H1 (cell line): ENCODE results near the gene KIAA1328. TPM values are rescaled to one million over a fixed set of nuclear protein-coding genes. Genes with fewer than 3 reads are reported as not detected.

Experiments
- CTCF ChIA-PET: fragments of 300-600 bp; sonication (Branson Sonifier 250); formaldehyde crosslinking; loops from one replicate; lab custom pipeline; 2021; ENCODE audit not compliant: partially characterized antibody; lab: Charles Lee
- POLR2A ChIA-PET: fragments of 300-600 bp; sonication (Branson Sonifier 250); formaldehyde crosslinking; loops from one replicate; lab custom pipeline; 2021; ENCODE audit warnings: inconsistent platforms; ENCODE audit not compliant: partially characterized antibody; lab: Charles Lee
- DNase-seq, 2 experiments: peaks; one replicate each; pipeline versions ENCODE4 v3.0.0 to v3.0.0-alpha.2; 2010 to 2022; ENCODE audit warnings: low spot score in 2 of 2, low read depth in 1 of 2, mixed read lengths in 1 of 2
- FAIRE-seq: peaks from 2 replicates; lab custom pipeline; 2011; peaks lifted over from hg19 to GRCh38; lab: Jason Lieb, UNC
- H2AFZ ChIP-seq: 2 replicates; pipeline ENCODE4 v1.8.1; 2012; ENCODE audit warnings: low read length, inconsistent platforms
- H2AK5ac ChIP-seq: 2 replicates; pipeline ENCODE4 v1.6.1; 2013; ENCODE audit warnings: low read depth, low read length
- H2BK120ac ChIP-seq: replicated peaks from 2 replicates; pipeline ENCODE3; 2013; ENCODE audit warnings: low read depth, low read length, inconsistent platforms
- H2BK12ac ChIP-seq: 2 replicates; pipeline ENCODE4 v1.6.1; 2013; ENCODE audit warnings: low read depth, low read length
- H2BK15ac ChIP-seq: 2 replicates; pipeline ENCODE4 v1.6.1; 2013; ENCODE audit warnings: low read length
- H2BK20ac ChIP-seq: 2 replicates; pipeline ENCODE4 v1.6.1; 2013; ENCODE audit warnings: low read length
- H2BK5ac ChIP-seq: 2 replicates; pipeline ENCODE4 v1.6.1; 2013; ENCODE audit warnings: low read depth, low read length
- H3K14ac ChIP-seq: 2 replicates; pipeline ENCODE4 v1.6.1; 2013; ENCODE audit warnings: inconsistent platforms; ENCODE audit not compliant: insufficient read length
- H3K18ac ChIP-seq: 2 replicates; pipeline ENCODE4 v1.6.1; 2013; ENCODE audit warnings: low read length; ENCODE audit errors: extremely low read depth
- H3K23ac ChIP-seq: 2 replicates; pipeline ENCODE4 v1.6.1; 2013; ENCODE audit warnings: inconsistent platforms; ENCODE audit not compliant: insufficient read length
- H3K23me2 ChIP-seq: 2 replicates; pipeline ENCODE4 v1.6.1; 2013; ENCODE audit warnings: low read depth, low read length
- H3K27ac ChIP-seq: 2 replicates; pipeline ENCODE4 v1.6.1; 2011; ENCODE audit warnings: low read depth, low read length, inconsistent platforms
- H3K27me3 ChIP-seq, 4 experiments: replicated peaks in 1 of 4; 1 replicate in 1 of 4; 2 replicates in 3 of 4; pipeline versions ENCODE4 v1.6.1 to v1.8.1; 2011 to 2013; ENCODE audit warnings: low read length in 3 of 4, mild to moderate bottlenecking in 3 of 4, inconsistent platforms in 2 of 4, mixed read lengths in 2 of 4, moderate library complexity in 1 of 4; ENCODE audit not compliant: control insufficient read depth in 3 of 4, insufficient read depth in 3 of 4; ENCODE audit errors: extremely low read depth in 1 of 4
- H3K36me3 ChIP-seq, 4 experiments: 2 replicates each; pipeline versions ENCODE4 v1.6.1 to v1.8.1; 2011 to 2013; ENCODE audit warnings: mild to moderate bottlenecking in 4 of 4, low read length in 3 of 4, moderate library complexity in 2 of 4, control low read depth in 1 of 4, inconsistent platforms in 1 of 4; ENCODE audit not compliant: insufficient read depth in 4 of 4, control insufficient read depth in 2 of 4
- H3K4ac ChIP-seq: replicated peaks from 2 replicates; pipeline ENCODE3; 2013; ENCODE audit warnings: low read length, low read depth, mixed read lengths, inconsistent platforms; ENCODE audit not compliant: insufficient read length
- H3K4me1 ChIP-seq, 4 experiments: replicated peaks in 1 of 4; 1 replicate in 1 of 4; 2 replicates in 3 of 4; pipeline versions ENCODE4 v1.6.1 to v1.8.1; 2011 to 2013; ENCODE audit warnings: low read length in 3 of 4, inconsistent platforms in 2 of 4, mixed read lengths in 1 of 4; ENCODE audit not compliant: insufficient read depth in 4 of 4, control insufficient read depth in 3 of 4
- H3K4me2 ChIP-seq, 2 experiments: 2 replicates each; pipeline versions ENCODE4 v1.6.1 to v1.8.1; 2011 to 2013; ENCODE audit warnings: low read depth in 2 of 2, low read length in 2 of 2, control low read depth in 1 of 2, inconsistent platforms in 1 of 2, mild to moderate bottlenecking in 1 of 2; ENCODE audit not compliant: insufficient read depth in 1 of 2
- H3K4me3 ChIP-seq, 4 experiments: fragments of 200-600, 300-600 bp in 1 of 4; sonication (generic), shearing (Covaris generic), sonication (Bioruptor Twin) in 1 of 4; 2 replicates each; pipeline versions ENCODE4 v1.5.1 to v1.8.1; 2011 to 2016; ENCODE audit warnings: low read length in 4 of 4, low read depth in 3 of 4, control low read depth in 2 of 4, inconsistent platforms in 2 of 4, mild to moderate bottlenecking in 2 of 4, mixed read lengths in 1 of 4, moderate library complexity in 1 of 4; ENCODE audit not compliant: insufficient read depth in 2 of 4; ENCODE audit errors: extremely low read depth in 1 of 4
- H3K56ac ChIP-seq: replicated peaks from 2 replicates; pipeline ENCODE3; 2013; ENCODE audit warnings: low read depth, mild to moderate bottlenecking, mixed read lengths, low read length, inconsistent platforms; ENCODE audit not compliant: insufficient read length
- H3K79me1 ChIP-seq: 2 replicates; pipeline ENCODE4 v1.6.1; 2013; ENCODE audit warnings: low read depth, low read length, control low read depth
- H3K79me2 ChIP-seq, 2 experiments: 2 replicates each; pipeline versions ENCODE4 v1.6.1 to v1.8.1; 2012 to 2013; ENCODE audit warnings: low read length in 2 of 2, mild to moderate bottlenecking in 2 of 2, inconsistent platforms in 1 of 2; ENCODE audit not compliant: insufficient read depth in 2 of 2, control insufficient read depth in 1 of 2
- H3K9ac ChIP-seq, 4 experiments: replicated peaks in 1 of 4; 1 replicate in 1 of 4; 2 replicates in 3 of 4; pipeline versions ENCODE4 v1.6.1 to v1.8.1; 2011 to 2013; ENCODE audit warnings: low read depth in 3 of 4, low read length in 3 of 4, control low read depth in 2 of 4, mild to moderate bottlenecking in 2 of 4, moderate library complexity in 2 of 4, inconsistent platforms in 1 of 4; ENCODE audit errors: extremely low read depth in 1 of 4
- H3K9me3 ChIP-seq, 2 experiments: 2 replicates each; pipeline versions ENCODE4 v1.6.1 to v1.8.1; 2012 to 2013; ENCODE audit warnings: mild to moderate bottlenecking in 2 of 2, moderate library complexity in 2 of 2, control low read depth in 1 of 2, inconsistent platforms in 1 of 2, low read depth in 1 of 2, low read length in 1 of 2, mixed read lengths in 1 of 2; ENCODE audit not compliant: insufficient read depth in 2 of 2
- H4K20me1 ChIP-seq, 2 experiments: replicated peaks in 1 of 2; 2 replicates each; pipeline versions ENCODE3 to v1.8.1; 2011 to 2013; ENCODE audit warnings: inconsistent platforms in 2 of 2, low read length in 2 of 2, mild to moderate bottlenecking in 1 of 2; ENCODE audit not compliant: insufficient read depth in 2 of 2, control insufficient read depth in 1 of 2
- H4K5ac ChIP-seq: 2 replicates; pipeline ENCODE4 v1.6.1; 2013; ENCODE audit warnings: low read length, low read depth, mixed read lengths, inconsistent platforms; ENCODE audit not compliant: insufficient read length
- H4K8ac ChIP-seq: 2 replicates; pipeline ENCODE4 v1.8.0; 2013; ENCODE audit warnings: mild to moderate bottlenecking, moderate library complexity, low read length, inconsistent platforms; ENCODE audit not compliant: insufficient read depth; ENCODE audit errors: extremely low read depth
- H4K91ac ChIP-seq: replicated peaks from 2 replicates; pipeline ENCODE3; 2013; ENCODE audit warnings: low read length, mixed read lengths, inconsistent platforms; ENCODE audit not compliant: insufficient read length
- ASH2L ChIP-seq: fragments of 200-600, 300-600 bp; sonication (generic); IDR thresholded peaks from one replicate; pipeline ENCODE4 v1.7.1; 2017; ENCODE audit warnings: low read length
- CBX8 ChIP-seq: fragments of 300-800, 300-1000 bp; sonication (generic); IDR thresholded peaks from 2 replicates; pipeline ENCODE4 v1.7.1; 2016; ENCODE audit warnings: low read depth, low read length, borderline replicate concordance
- CHD2 ChIP-seq: IDR thresholded peaks from 2 replicates; pipeline ENCODE4 v1.6.1; 2012; ENCODE audit warnings: low read length, improper control_type of control experiment
- JUN ChIP-seq: IDR thresholded peaks from 2 replicates; pipeline ENCODE4 v1.6.1; 2011; ENCODE audit warnings: low read depth, mild to moderate bottlenecking, improper control_type of control experiment, low read length
- KDM1A ChIP-seq: fragments of 200-600, 300-600 bp; sonication (generic); IDR thresholded peaks from 2 replicates; pipeline ENCODE4 v1.7.1; 2016; ENCODE audit warnings: mild to moderate bottlenecking, low read length, borderline replicate concordance
- POU5F1 ChIP-seq: IDR thresholded peaks from 2 replicates; pipeline ENCODE4 v1.6.1; 2011; ENCODE audit warnings: low read depth, mild to moderate bottlenecking, low read length, moderate library complexity
- RNF2 ChIP-seq: fragments of 200-900, 300-1000 bp; sonication (generic); IDR thresholded peaks from 2 replicates; pipeline ENCODE4 v1.7.1; 2016; ENCODE audit warnings: borderline replicate concordance, low read depth, mild to moderate bottlenecking, antibody characterized with exemption, low read length; ENCODE audit not compliant: poor library complexity, severe bottlenecking; ENCODE audit errors: missing control alignments
- RXRA ChIP-seq: IDR thresholded peaks from 2 replicates; pipeline ENCODE4 v1.6.1; 2011; ENCODE audit warnings: low read depth, mild to moderate bottlenecking, low read length, moderate library complexity; ENCODE audit not compliant: insufficient read depth
- SIRT6 ChIP-seq: IDR thresholded peaks from one replicate; pipeline ENCODE4 v1.7.1; 2012; ENCODE audit warnings: low read length, inconsistent platforms
- TBP ChIP-seq: IDR thresholded peaks from 2 replicates; pipeline ENCODE4 v1.6.1; 2011; ENCODE audit warnings: low read depth, low read length, improper control_type of control experiment
- WGBS, 2 experiments: shearing (Covaris generic) in 1 of 2; methylation state at CpG; one replicate each; pipeline versions ENCODE4 v1.1.6 to v1.1.7; 2013 to 2015; ENCODE audit warnings: low lambda C conversion rate in 2 of 2, mixed read lengths in 2 of 2, inconsistent platforms in 1 of 2, low coverage in 1 of 2, missing lambda C conversion rate in 1 of 2; ENCODE audit not compliant: insufficient replicate concordance in 2 of 2, insufficient coverage in 1 of 2, insufficient read length in 1 of 2; ENCODE audit errors: extremely low coverage in 1 of 2, missing lambda C conversion rate in 1 of 2; 5-methylcytosine and 5-hydroxymethylcytosine counted together
- polyA plus RNA-seq, 7 experiments: library from polyadenylated mRNA; depleted of rRNA in 3 of 7; stranded (reverse) in 5 of 7; unstranded in 2 of 7; fragments of >200 nt in 5 of 7; fragments of 200-250 nt in 2 of 7; gene quantifications; 1 replicate in 5 of 7; 2 replicates in 1 of 7; 4 replicates in 1 of 7; pipeline versions ENCODE4 v1.2.1 to v1.2.3, GENCODE V29; 2011 to 2013; ENCODE audit warnings: missing spikeins in 2 of 7, mixed read lengths in 2 of 7
- total RNA-seq: library from RNA; stranded (reverse); fragmentation: NEBNext Ultra II Directional; extraction: Animal tissue kit (Norgen Biotek cat#: 25700); gene quantifications from 2 replicates; pipeline ENCODE4 v1.2.1, GENCODE V29; 2021

Gene KIAA1328
- total and polyA plus RNA-seq, 2 of the 8 experiments (the other 6 are each of a cell fraction or from before 2014, with no cell fraction given) = 2.6 to 5.7 TPM

GRCh38 chr18:37235583-37235982 lies 406.7 kb downstream of the KIAA1328 start:
- H3K27me3 ChIP-seq = no peaks in the 10 kb centered on the region; a peak in 1 of 7 replicates
- H3K4me1 ChIP-seq = 0 out of 7 replicates have a peak, but pooled peaks cover 0 to 2% (median 0%) of the 10 kb centered on the region in 4 experiments
- no peak overlapping the region for H3K56ac ChIP-seq
- H2AK5ac ChIP-seq = no peak overlapping the region
- H3K9ac ChIP-seq = no peak overlapping the region
- H4K5ac ChIP-seq = no peak overlapping the region
- CTCF ChIA-PET = interaction anchor here (1.5 to 1.7 kb wide), 2 partner anchors 10 to 30 kb away, joined by 4 to 5 read pairs; no protein-coding TSS in a partner anchor
- no peak overlapping the region for H3K4me2 ChIP-seq
- peaks cover 0 to 5% of the 10 kb centered on the region in 2 experiments for H4K20me1 ChIP-seq
- TF ChIP-seq CBX8 = no peak
- TF ChIP-seq TBP = no peak
- no peak for TF ChIP-seq JUN
- TF ChIP-seq SIRT6 = no peak
- no peak for TF ChIP-seq ASH2L
- TF ChIP-seq POU5F1 = no peak
- TF ChIP-seq RNF2 = no peak
- no peak for TF ChIP-seq RXRA
- TF ChIP-seq CHD2 = no peak
- no peak for TF ChIP-seq KDM1A
- H3K4ac ChIP-seq = no peak overlapping the region
- DNase-seq (no peak), FAIRE-seq (no peak)
- H2BK12ac ChIP-seq = no peak overlapping the region
- no peak overlapping the region for H4K91ac ChIP-seq
- H3K79me1 ChIP-seq = no peaks in the 10 kb centered on the region
- H2BK120ac ChIP-seq = no peak overlapping the region
- H3K27ac ChIP-seq = no peak overlapping the region
- H2BK15ac ChIP-seq = no peak overlapping the region
- no peaks in the 10 kb centered on the region for H3K79me2 ChIP-seq
- 96% methylated on average over 2 of the region's 2 CpGs; no CpG with 5 or more reads in 1 of the 2 experiments for WGBS, 2 experiments
- no peaks in the 10 kb centered on the region for H3K9me3 ChIP-seq
- H4K8ac ChIP-seq = no peak overlapping the region
- H2AFZ ChIP-seq = no peak overlapping the region
- no peaks in the 10 kb centered on the region for H3K23me2 ChIP-seq
- POLR2A ChIA-PET = no interaction called here
- H2BK5ac ChIP-seq = no peak overlapping the region
- H3K23ac ChIP-seq = no peak overlapping the region
- no peak overlapping the region for H3K4me3 ChIP-seq
- no peak overlapping the region for H3K18ac ChIP-seq
- no peaks in the 10 kb centered on the region for H3K36me3 ChIP-seq
- no peak overlapping the region for H2BK20ac ChIP-seq
- H3K14ac ChIP-seq = no peak overlapping the region
